SK-N-SH (cell line): Measurements from ENCODE around the gene DHX57. TPM values are rescaled to one million over a fixed set of nuclear protein-coding genes. Genes with fewer than 3 reads are reported as not detected.

Source experiments
- CTCF ChIA-PET: fragments of 300-600, 350-600 bp; formaldehyde crosslinking; extraction: SDS; loops from one replicate; lab custom pipeline; 2021; lab: Yijun Ruan, JAX
- POLR2A ChIA-PET: fragments of 350-600 bp; sonication (Branson Sonifier 250); formaldehyde crosslinking; extraction: SDS; loops from one replicate; lab custom pipeline; 2020; ENCODE audit warnings: antibody characterized with exemption, inconsistent platforms; lab: Yijun Ruan, JAX
- DNase-seq: peaks from one replicate; pipeline ENCODE4 v3.0.0; 2012
- H2AFZ ChIP-seq: fragments of 200-600 bp; sonication (generic); 2 replicates; pipeline ENCODE4 v1.8.1; 2016; ENCODE audit warnings: antibody characterized with exemption, mild to moderate bottlenecking, low read depth
- H3F3A ChIP-seq: fragments of 200-600 bp; sonication (generic); replicated peaks from 2 replicates; pipeline ENCODE3; 2016; ENCODE audit warnings: antibody characterized with exemption, mild to moderate bottlenecking; ENCODE audit not compliant: insufficient read depth
- H3K27ac ChIP-seq, 2 experiments: fragments of 200-500 bp in 1 of 2; fragments of 200-600 bp in 1 of 2; sonication (Bioruptor generic) in 1 of 2; sonication (generic), shearing (Covaris generic) in 1 of 2; 2 replicates each; pipeline versions ENCODE4 v1.5.1 to v1.6.1; 2014 to 2016; ENCODE audit warnings: low read depth in 2 of 2, inconsistent platforms in 1 of 2, low read length in 1 of 2, mild to moderate bottlenecking in 1 of 2, mixed read lengths in 1 of 2
- H3K27me3 ChIP-seq: fragments of 200-600 bp; sonication (generic), shearing (Covaris generic); 2 replicates; pipeline ENCODE4 v1.6.1; 2016; ENCODE audit warnings: mixed run types; ENCODE audit not compliant: insufficient read depth
- H3K36me3 ChIP-seq, 2 experiments: fragments of 200-500 bp in 1 of 2; fragments of 200-600 bp in 1 of 2; sonication (Bioruptor generic) in 1 of 2; sonication (generic) in 1 of 2; replicated peaks in 1 of 2; 2 replicates each; pipeline versions ENCODE3 to v1.5.1; 2014 to 2016; ENCODE audit warnings: low read length in 1 of 2, mild to moderate bottlenecking in 1 of 2; ENCODE audit not compliant: insufficient read depth in 2 of 2, control insufficient read depth in 1 of 2
- H3K4me1 ChIP-seq, 2 experiments: fragments of 200-500 bp in 1 of 2; fragments of 200-600 bp in 1 of 2; sonication (Bioruptor generic) in 1 of 2; sonication (generic), shearing (Covaris generic) in 1 of 2; 2 replicates each; pipeline versions ENCODE4 v1.5.1 to v1.6.1; 2014 to 2016; ENCODE audit warnings: low read depth in 1 of 2, low read length in 1 of 2, mixed run types in 1 of 2; ENCODE audit not compliant: insufficient read depth in 2 of 2, control insufficient read depth in 1 of 2
- H3K4me2 ChIP-seq: fragments of 200-600 bp; sonication (generic), shearing (Covaris generic); 2 replicates; pipeline ENCODE4 v1.6.1; 2017; ENCODE audit warnings: mixed run types
- H3K4me3 ChIP-seq, 2 experiments: fragments of 200-500 bp in 1 of 2; fragments of 200-600 bp in 1 of 2; sonication (Bioruptor generic) in 1 of 2; sonication (generic), shearing (Covaris generic) in 1 of 2; 2 replicates each; pipeline versions ENCODE4 v1.5.1 to v1.8.1; 2014 to 2016; ENCODE audit warnings: low read depth in 2 of 2, inconsistent platforms in 1 of 2, low read length in 1 of 2, mild to moderate bottlenecking in 1 of 2, mixed read lengths in 1 of 2, moderate library complexity in 1 of 2
- H3K79me2 ChIP-seq: fragments of 200-600 bp; sonication (generic); 2 replicates; pipeline ENCODE4 v1.8.1; 2017; ENCODE audit warnings: mild to moderate bottlenecking; ENCODE audit not compliant: insufficient read depth
- H3K9ac ChIP-seq: fragments of 200-600 bp; sonication (generic); 2 replicates; pipeline ENCODE4 v1.6.1; 2017; ENCODE audit warnings: mixed run types
- H3K9me2 ChIP-seq: fragments of 200-600 bp; sonication (generic); 2 replicates; pipeline ENCODE4 v1.6.1; 2017; ENCODE audit warnings: mixed run types
- H3K9me3 ChIP-seq: fragments of 200-600 bp; sonication (generic); 2 replicates; pipeline ENCODE4 v1.6.1; 2017; ENCODE audit warnings: mixed run types, mild to moderate bottlenecking, moderate library complexity
- H4K20me1 ChIP-seq: fragments of 200-600 bp; sonication (generic); 2 replicates; pipeline ENCODE4 v1.6.1; 2017; ENCODE audit warnings: mild to moderate bottlenecking, mixed run types; ENCODE audit not compliant: insufficient read depth
- ELF1 ChIP-seq: IDR thresholded peaks from 2 replicates; pipeline ENCODE4 v1.4.0; 2012
- EZH2phosphoT487 ChIP-seq: fragments of 200-600 bp; sonication (generic); IDR thresholded peaks from 2 replicates; pipeline ENCODE4 v1.6.1; 2017; ENCODE audit warnings: low read depth, mixed run types, mild to moderate bottlenecking, antibody characterized with exemption, moderate library complexity, borderline replicate concordance
- FOSL2 ChIP-seq: IDR thresholded peaks from 2 replicates; pipeline ENCODE4 v1.4.0; 2012; ENCODE audit warnings: low read depth, mild to moderate bottlenecking, moderate library complexity, borderline replicate concordance
- GABPA ChIP-seq: IDR thresholded peaks from 2 replicates; pipeline ENCODE4 v1.4.0; 2012; ENCODE audit warnings: low read depth, mild to moderate bottlenecking
- GATA2 ChIP-seq: sonication (generic); formaldehyde crosslinking; IDR thresholded peaks from 2 replicates; pipeline ENCODE4 v1.5.0; 2020; ENCODE audit warnings: mild to moderate bottlenecking, missing genetic modification reagents
- NFIC ChIP-seq: IDR thresholded peaks from 2 replicates; pipeline ENCODE4 v1.4.0; 2012; ENCODE audit warnings: borderline replicate concordance
- NRF1 ChIP-seq: IDR thresholded peaks from 2 replicates; pipeline ENCODE4 v1.6.1; 2012; ENCODE audit warnings: low read depth, mild to moderate bottlenecking, low read length
- RAD21 ChIP-seq: IDR thresholded peaks from 2 replicates; pipeline ENCODE4 v1.6.1; 2012; ENCODE audit warnings: mild to moderate bottlenecking, low read length
- RCOR1 ChIP-seq: fragments of 150-350 bp; IDR thresholded peaks from 2 replicates; pipeline ENCODE4 v1.6.1; 2017; ENCODE audit warnings: antibody characterized with exemption, low read length
- RFX5 ChIP-seq: IDR thresholded peaks from 2 replicates; pipeline ENCODE4 v1.6.1; 2012; ENCODE audit warnings: mild to moderate bottlenecking, improper control_type of control experiment, low read length
- RXRA ChIP-seq: IDR thresholded peaks from 2 replicates; pipeline ENCODE4 v1.4.0; 2012; ENCODE audit warnings: low read depth, mild to moderate bottlenecking, borderline replicate concordance
- SIN3A ChIP-seq: IDR thresholded peaks from 2 replicates; pipeline ENCODE4 v1.6.1; 2012; ENCODE audit warnings: low read depth, mild to moderate bottlenecking, low read length, moderate library complexity, borderline replicate concordance
- SMC3 ChIP-seq: IDR thresholded peaks from 2 replicates; pipeline ENCODE4 v1.6.1; 2012; ENCODE audit warnings: low read depth, low read length, improper control_type of control experiment
- TAF1 ChIP-seq: IDR thresholded peaks from 2 replicates; pipeline ENCODE4 v1.6.1; 2012; ENCODE audit warnings: low read depth, mild to moderate bottlenecking, low read length, moderate library complexity, borderline replicate concordance
- TEAD4 ChIP-seq: IDR thresholded peaks from 2 replicates; pipeline ENCODE4 v1.4.0; 2012; ENCODE audit warnings: mild to moderate bottlenecking, borderline replicate concordance; ENCODE audit not compliant: insufficient read depth
- WGBS: methylation state at CpG from one replicate; pipeline ENCODE4 v1.1.6; 2017; ENCODE audit warnings: low lambda C conversion rate; 5-methylcytosine and 5-hydroxymethylcytosine counted together
- polyA plus RNA-seq, 3 experiments: library from polyadenylated mRNA; depleted of rRNA; stranded (reverse); fragments of >200 nt; gene quantifications; 2 replicates each; pipeline ENCODE4 v1.2.3, GENCODE V29; 2012
- TF ChIP-seq, protein P1 (sequence below): IDR thresholded peaks from 2 replicates; pipeline ENCODE4 v1.6.1; 2012; ENCODE audit warnings: mild to moderate bottlenecking, low read depth, low read length, moderate library complexity

DHX57 gene
- polyA plus RNA-seq, 1 of the 3 experiments (the other 2 are of a cell fraction), result 12.3 TPM

DNA sequence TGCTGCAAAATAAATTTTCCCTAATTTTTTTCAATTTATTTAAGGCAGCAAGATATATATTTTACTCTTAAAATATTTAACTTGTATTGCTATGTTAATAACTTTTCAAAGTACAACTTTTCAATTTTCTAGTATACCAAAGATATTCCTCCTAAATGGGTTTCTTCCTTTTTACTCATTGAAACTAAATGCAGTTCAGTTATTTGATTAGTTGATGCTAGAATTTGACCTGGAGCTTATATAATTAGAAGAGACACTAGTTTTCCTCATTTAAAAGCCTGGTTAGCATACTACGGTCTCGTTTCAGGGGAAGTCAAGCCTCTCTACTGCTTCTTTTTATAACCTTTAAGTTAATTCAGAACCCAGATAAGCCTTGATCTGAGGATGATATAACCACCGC, 13.8 kb upstream of the DHX57 start, which contains the start of gene ARHGEF33:
Gene ARHGEF33 (plus strand): TSS at position 301 of the 400 bp plus-strand sequence. CDS start 29,573 bp downstream, outside the sequence.
- Histone ChIP-seq H3K9ac (no peak within 1 kb of the TSS), H3K9me2 (no peaks in the 10 kb centered on the region), H3K27ac (no peak within 1 kb of the TSS), H3K36me3 (no peaks in the 10 kb centered on the region), H3K27me3 (no peaks in the 10 kb centered on the region), H3K9me3 (no peaks in the 10 kb centered on the region), H3K79me2 (no peaks in the 10 kb centered on the region), H3K4me1 (no peaks in the 10 kb centered on the region), H3K4me3 (no peak within 1 kb of the TSS), H4K20me1 (no peaks in the 10 kb centered on the region), H3F3A (no peaks in the 10 kb centered on the region), H3K4me2 (no peak within 1 kb of the TSS), H2AFZ (no peak within 1 kb of the TSS)
- 68% methylated on average over 3 of the region's 3 CpGs for WGBS
- CTCF ChIA-PET, result no interaction called here
- no peak for DNase-seq
- TF ChIP-seq SMC3 (no peak), NFIC (no peak), RAD21 (no peak), EZH2phosphoT487 (no peak), NRF1 (no peak)
- POLR2A ChIA-PET, result no interaction called here

DNA sequence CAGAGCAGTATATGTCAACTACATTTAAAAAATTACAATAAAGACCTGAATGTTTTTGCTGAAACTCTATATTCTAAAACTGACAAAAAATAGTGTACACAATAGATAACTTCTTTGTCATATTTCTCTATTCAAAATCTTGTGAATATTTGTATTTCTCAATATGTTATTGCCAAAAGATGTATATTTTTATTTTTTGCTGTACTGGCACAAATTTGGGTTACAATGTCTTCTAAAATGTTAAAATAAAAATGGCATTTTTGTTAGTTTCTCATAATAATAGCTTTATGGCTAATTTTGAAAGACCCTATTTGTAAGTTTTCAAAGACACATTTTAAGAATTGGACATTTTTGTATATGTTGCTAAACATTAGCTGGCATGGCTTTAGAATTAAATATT, 13.3 kb upstream of the DHX57 start:
- Histone ChIP-seq H3K27ac (no peak overlapping the region), H3F3A (no peaks in the 10 kb centered on the region), H3K4me1 (no peaks in the 10 kb centered on the region), H4K20me1 (no peaks in the 10 kb centered on the region), H3K9me3 (no peaks in the 10 kb centered on the region), H3K27me3 (no peaks in the 10 kb centered on the region), H3K9ac (no peak overlapping the region), H3K4me3 (no peak overlapping the region), H3K9me2 (no peaks in the 10 kb centered on the region), H2AFZ (no peak overlapping the region), H3K36me3 (no peaks in the 10 kb centered on the region), H3K4me2 (no peak overlapping the region), H3K79me2 (no peaks in the 10 kb centered on the region)
- no peak for DNase-seq
- no peak for TF ChIP-seq SIN3A
- no peak for TF ChIP-seq RFX5
- TF ChIP-seq ELF1, result no peak
- no peak for TF ChIP-seq RXRA
- no peak for TF ChIP-seq SMC3
- no peak for TF ChIP-seq RCOR1
- TF ChIP-seq FOSL2, result no peak
- no peak for TF ChIP-seq GABPA
- no peak for TF ChIP-seq RAD21
- no peak for TF ChIP-seq GATA2 (CRISPR knock-in tag)
- TF ChIP-seq TEAD4, result no peak
- TF ChIP-seq TAF1, result no peak
- TF ChIP-seq NFIC, result no peak
- no peak for TF ChIP-seq EZH2phosphoT487
- TF ChIP-seq, protein P1, sequence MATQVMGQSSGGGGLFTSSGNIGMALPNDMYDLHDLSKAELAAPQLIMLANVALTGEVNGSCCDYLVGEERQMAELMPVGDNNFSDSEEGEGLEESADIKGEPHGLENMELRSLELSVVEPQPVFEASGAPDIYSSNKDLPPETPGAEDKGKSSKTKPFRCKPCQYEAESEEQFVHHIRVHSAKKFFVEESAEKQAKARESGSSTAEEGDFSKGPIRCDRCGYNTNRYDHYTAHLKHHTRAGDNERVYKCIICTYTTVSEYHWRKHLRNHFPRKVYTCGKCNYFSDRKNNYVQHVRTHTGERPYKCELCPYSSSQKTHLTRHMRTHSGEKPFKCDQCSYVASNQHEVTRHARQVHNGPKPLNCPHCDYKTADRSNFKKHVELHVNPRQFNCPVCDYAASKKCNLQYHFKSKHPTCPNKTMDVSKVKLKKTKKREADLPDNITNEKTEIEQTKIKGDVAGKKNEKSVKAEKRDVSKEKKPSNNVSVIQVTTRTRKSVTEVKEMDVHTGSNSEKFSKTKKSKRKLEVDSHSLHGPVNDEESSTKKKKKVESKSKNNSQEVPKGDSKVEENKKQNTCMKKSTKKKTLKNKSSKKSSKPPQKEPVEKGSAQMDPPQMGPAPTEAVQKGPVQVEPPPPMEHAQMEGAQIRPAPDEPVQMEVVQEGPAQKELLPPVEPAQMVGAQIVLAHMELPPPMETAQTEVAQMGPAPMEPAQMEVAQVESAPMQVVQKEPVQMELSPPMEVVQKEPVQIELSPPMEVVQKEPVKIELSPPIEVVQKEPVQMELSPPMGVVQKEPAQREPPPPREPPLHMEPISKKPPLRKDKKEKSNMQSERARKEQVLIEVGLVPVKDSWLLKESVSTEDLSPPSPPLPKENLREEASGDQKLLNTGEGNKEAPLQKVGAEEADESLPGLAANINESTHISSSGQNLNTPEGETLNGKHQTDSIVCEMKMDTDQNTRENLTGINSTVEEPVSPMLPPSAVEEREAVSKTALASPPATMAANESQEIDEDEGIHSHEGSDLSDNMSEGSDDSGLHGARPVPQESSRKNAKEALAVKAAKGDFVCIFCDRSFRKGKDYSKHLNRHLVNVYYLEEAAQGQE, result no peak
- CTCF ChIA-PET, result no interaction called here
- POLR2A ChIA-PET, result no interaction called here
